Mononuclear cell (primary cell): ENCODE measurements around the gene OR5AU1. TPM values are rescaled to one million over a fixed set of nuclear protein-coding genes. Genes with fewer than 3 reads are reported as not detected.
"Not testable (repeated sequence)": the region's sequence is repeated elsewhere in the genome, so short reads cannot be mapped to it uniquely, and the experiment has no call there.

Source experiments
- H3K27me3 ChIP-seq: 2 replicates; pipeline ENCODE4 v1.6.0; 2011; ENCODE audit warnings: low read length, control low read depth; ENCODE audit not compliant: insufficient read depth
- H3K4me1 ChIP-seq: 2 replicates; pipeline ENCODE4 v1.5.1; 2011; ENCODE audit warnings: mild to moderate bottlenecking, low read length, control low read depth; ENCODE audit not compliant: insufficient read depth
- H3K4me3 ChIP-seq: 2 replicates; pipeline ENCODE4 v1.5.1; 2011; ENCODE audit warnings: mild to moderate bottlenecking, low read length, moderate library complexity
- H3K9me3 ChIP-seq: 2 replicates; pipeline ENCODE4 v1.5.1; 2011; ENCODE audit warnings: low read depth, mild to moderate bottlenecking, control low read depth, low read length
- total RNA-seq: library from RNA; depleted of rRNA; stranded (reverse); fragments of >200 nt; gene quantifications from one replicate; pipeline ENCODE4 v1.2.3, GENCODE V29; 2012

OR5AU1 gene
- total RNA-seq, 1 donor = not detected

GRCh38 chr14:21191809-21192446, 36.1 kb upstream of the OR5AU1 start:
- peak overlapping the region; percentile 23 for H3K4me3 ChIP-seq
- H3K4me1 ChIP-seq = peaks cover 17% of the 10 kb centered on the region

GRCh38 chr14:21191261-21191808, 35.5 kb upstream of the OR5AU1 start:
- H3K4me1 ChIP-seq = peaks cover 17% of the 10 kb centered on the region
- H3K9me3 ChIP-seq = no peaks in the 10 kb centered on the region
- H3K27me3 ChIP-seq = no peaks in the 10 kb centered on the region
- no peak overlapping the region for H3K4me3 ChIP-seq

More at GRCh38 chr14:21191809-21192446, 36.1 kb upstream of the OR5AU1 start:
- no peaks in the 10 kb centered on the region for H3K9me3 ChIP-seq
- H3K27me3 ChIP-seq = no peaks in the 10 kb centered on the region

- Histone ChIP-seq H3K4me1 (no peaks in the 10 kb centered on the region), H3K27me3 (peaks cover 11% of the 10 kb centered on the region), H3K9me3 (no peaks in the 10 kb centered on the region), H3K4me3 (no peak overlapping the region)
These were observed 29.6 kb upstream of the OR5AU1 start for GRCh38 chr14:21185491-21185890.

- H3K4me1 ChIP-seq = no peaks in the 10 kb centered on the region
- H3K27me3 ChIP-seq = peaks cover 11% of the 10 kb centered on the region
- H3K4me3 ChIP-seq = no peak overlapping the region
- no peaks in the 10 kb centered on the region for H3K9me3 ChIP-seq
These were observed 28.4 kb upstream of the OR5AU1 start for GRCh38 chr14:21184254-21184653.

- Histone ChIP-seq H3K4me3 (no peak overlapping the region), H3K4me1 (no peaks in the 10 kb centered on the region), H3K9me3 (no peaks in the 10 kb centered on the region), H3K27me3 (peaks cover 11% of the 10 kb centered on the region)
These were observed 26.3 kb upstream of the OR5AU1 start for GRCh38 chr14:21182166-21182565.

- Histone ChIP-seq H3K27me3 (peaks cover 2% of the 10 kb centered on the region), H3K9me3 (no peaks in the 10 kb centered on the region), H3K4me1 (no peaks in the 10 kb centered on the region), H3K4me3 (no peak overlapping the region)
These were observed 15.3 kb upstream of the OR5AU1 start for GRCh38 chr14:21171128-21171527.

- Histone ChIP-seq H3K9me3 (no peaks in the 10 kb centered on the region), H3K4me1 (no peaks in the 10 kb centered on the region), H3K27me3 (peaks cover 2% of the 10 kb centered on the region), H3K4me3 (no peak overlapping the region)
These were observed 13.7 kb upstream of the OR5AU1 start for GRCh38 chr14:21169573-21169972.

GRCh38 chr14:21168055-21168454, 12.2 kb upstream of the OR5AU1 start:
- no peaks in the 10 kb centered on the region for H3K4me1 ChIP-seq
- H3K27me3 ChIP-seq = peaks cover 5% of the 10 kb centered on the region
- H3K4me3 ChIP-seq = no peak overlapping the region
- no peaks in the 10 kb centered on the region for H3K9me3 ChIP-seq

GRCh38 chr14:21165670-21166069, 9.8 kb upstream of the OR5AU1 start:
- not testable (repeated sequence) for H3K4me1 ChIP-seq, H3K9me3 ChIP-seq, H3K27me3 ChIP-seq, H3K4me3 ChIP-seq

GRCh38 chr14:21165002-21165605, 9.2 kb upstream of the OR5AU1 start:
- not testable (repeated sequence) for H3K4me1 ChIP-seq, H3K27me3 ChIP-seq, H3K9me3 ChIP-seq, H3K4me3 ChIP-seq

GRCh38 chr14:21163871-21164291, 8.0 kb upstream of the OR5AU1 start:
- H3K27me3 ChIP-seq = peaks cover 7% of the 10 kb centered on the region

GRCh38 chr14:21162081-21162480, 6.2 kb upstream of the OR5AU1 start:
- Histone ChIP-seq H3K27me3 (peaks cover 9% of the 10 kb centered on the region), H3K9me3 (no peaks in the 10 kb centered on the region), H3K4me3 (no peak overlapping the region), H3K4me1 (no peaks in the 10 kb centered on the region)

More at GRCh38 chr14:21163871-21164291, 8.0 kb upstream of the OR5AU1 start:
- Histone ChIP-seq H3K9me3 (no peaks in the 10 kb centered on the region), H3K4me3 (no peak overlapping the region), H3K4me1 (no peaks in the 10 kb centered on the region)

GRCh38 chr14:21160061-21160610, 4.3 kb upstream of the OR5AU1 start:
- H3K9me3 ChIP-seq = no peaks in the 10 kb centered on the region
- no peaks in the 10 kb centered on the region for H3K4me1 ChIP-seq
- no peak overlapping the region for H3K4me3 ChIP-seq
- H3K27me3 ChIP-seq = peaks cover 10% of the 10 kb centered on the region

- H3K4me1 ChIP-seq, H3K9me3 ChIP-seq, H3K27me3 ChIP-seq, H3K4me3 ChIP-seq: not testable (repeated sequence)
These were observed 2.3 kb upstream of the OR5AU1 start for GRCh38 chr14:21158175-21158574.

- H3K4me3 ChIP-seq = no peak overlapping the region
- no peaks in the 10 kb centered on the region for H3K27me3 ChIP-seq
- H3K4me1 ChIP-seq = no peaks in the 10 kb centered on the region
- H3K9me3 ChIP-seq = peaks cover 8% of the 10 kb centered on the region
These were observed 6.1 kb downstream of the OR5AU1 start for GRCh38 chr14:21149641-21150367.
